ENCODE results near the gene METTL13.

Gene METTL13

DNA sequence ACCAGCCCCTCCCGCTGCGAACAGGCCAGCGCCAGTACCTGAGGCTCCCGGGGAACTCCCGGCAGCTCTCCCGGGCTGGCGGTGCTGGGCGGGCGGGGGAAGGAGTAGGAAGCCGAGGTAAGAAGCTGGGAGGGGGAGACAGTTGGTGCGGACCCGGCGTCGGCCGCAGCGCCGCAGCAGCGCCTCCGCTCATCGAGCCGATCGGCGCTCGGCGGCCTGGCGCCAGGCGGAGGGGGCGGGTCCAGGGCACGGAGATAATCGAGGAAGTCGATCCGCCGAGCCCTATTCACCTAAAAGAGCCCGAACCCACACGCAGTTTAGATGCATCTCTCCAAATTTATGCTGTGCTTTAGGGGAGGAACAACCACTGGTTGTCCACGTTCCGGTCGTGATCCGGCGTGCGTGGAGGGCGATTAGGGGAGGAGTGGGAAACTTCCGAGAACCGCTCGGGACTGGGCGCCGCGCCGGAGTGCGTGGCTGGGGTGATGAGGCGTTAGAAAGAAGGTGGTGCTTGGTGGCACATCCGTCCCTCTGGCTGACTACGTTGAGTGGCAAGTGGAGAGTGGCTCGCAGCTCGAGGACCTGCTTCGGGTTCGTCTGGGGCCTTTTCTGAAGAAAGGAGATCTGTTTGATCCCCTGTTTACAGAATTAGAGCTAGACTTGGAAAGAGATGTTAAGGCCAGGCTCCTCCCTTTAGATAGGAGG is 39.4 kb upstream of the METTL13 start, which contains the start of gene VAMP4:
Gene VAMP4 (minus strand): TSS at position 194 of the 705 bp plus-strand sequence. CDS start 3,651 bp downstream, outside the sequence.
- H3K4me3 ChIP-seq (ENCODE audit: low read length) = peak within 1 kb of the TSS; percentile 76
- peak; percentile 83 for DNase-seq (ENCODE audit: low read depth)
- TF ChIP-seq, protein P1, sequence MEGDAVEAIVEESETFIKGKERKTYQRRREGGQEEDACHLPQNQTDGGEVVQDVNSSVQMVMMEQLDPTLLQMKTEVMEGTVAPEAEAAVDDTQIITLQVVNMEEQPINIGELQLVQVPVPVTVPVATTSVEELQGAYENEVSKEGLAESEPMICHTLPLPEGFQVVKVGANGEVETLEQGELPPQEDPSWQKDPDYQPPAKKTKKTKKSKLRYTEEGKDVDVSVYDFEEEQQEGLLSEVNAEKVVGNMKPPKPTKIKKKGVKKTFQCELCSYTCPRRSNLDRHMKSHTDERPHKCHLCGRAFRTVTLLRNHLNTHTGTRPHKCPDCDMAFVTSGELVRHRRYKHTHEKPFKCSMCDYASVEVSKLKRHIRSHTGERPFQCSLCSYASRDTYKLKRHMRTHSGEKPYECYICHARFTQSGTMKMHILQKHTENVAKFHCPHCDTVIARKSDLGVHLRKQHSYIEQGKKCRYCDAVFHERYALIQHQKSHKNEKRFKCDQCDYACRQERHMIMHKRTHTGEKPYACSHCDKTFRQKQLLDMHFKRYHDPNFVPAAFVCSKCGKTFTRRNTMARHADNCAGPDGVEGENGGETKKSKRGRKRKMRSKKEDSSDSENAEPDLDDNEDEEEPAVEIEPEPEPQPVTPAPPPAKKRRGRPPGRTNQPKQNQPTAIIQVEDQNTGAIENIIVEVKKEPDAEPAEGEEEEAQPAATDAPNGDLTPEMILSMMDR (conservative IDR thresholded peaks at IDR 0.05; ENCODE audit: low read length) = no peak

DNA sequence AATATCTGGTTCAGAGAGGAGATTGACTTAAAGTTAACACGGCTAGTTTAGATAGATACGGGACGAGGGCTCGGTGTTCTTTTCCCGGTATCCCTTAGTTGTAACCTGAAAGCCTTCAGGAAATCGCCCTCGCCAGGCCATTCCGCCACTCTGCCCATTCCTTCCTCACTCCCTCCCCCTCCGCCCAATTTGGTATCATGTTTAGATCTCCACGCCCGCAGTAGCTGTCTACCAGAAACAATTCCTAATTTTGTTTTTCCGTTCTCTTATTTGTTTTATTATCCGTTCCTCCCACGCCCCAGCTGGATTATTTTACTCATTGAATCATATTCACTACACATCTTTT is 38.9 kb upstream of the METTL13 start:
- peak; percentile 43 for DNase-seq (ENCODE audit: low read depth)
- TF ChIP-seq, protein P1 (conservative IDR thresholded peaks at IDR 0.05; ENCODE audit: low read length) = no peak

DNA sequence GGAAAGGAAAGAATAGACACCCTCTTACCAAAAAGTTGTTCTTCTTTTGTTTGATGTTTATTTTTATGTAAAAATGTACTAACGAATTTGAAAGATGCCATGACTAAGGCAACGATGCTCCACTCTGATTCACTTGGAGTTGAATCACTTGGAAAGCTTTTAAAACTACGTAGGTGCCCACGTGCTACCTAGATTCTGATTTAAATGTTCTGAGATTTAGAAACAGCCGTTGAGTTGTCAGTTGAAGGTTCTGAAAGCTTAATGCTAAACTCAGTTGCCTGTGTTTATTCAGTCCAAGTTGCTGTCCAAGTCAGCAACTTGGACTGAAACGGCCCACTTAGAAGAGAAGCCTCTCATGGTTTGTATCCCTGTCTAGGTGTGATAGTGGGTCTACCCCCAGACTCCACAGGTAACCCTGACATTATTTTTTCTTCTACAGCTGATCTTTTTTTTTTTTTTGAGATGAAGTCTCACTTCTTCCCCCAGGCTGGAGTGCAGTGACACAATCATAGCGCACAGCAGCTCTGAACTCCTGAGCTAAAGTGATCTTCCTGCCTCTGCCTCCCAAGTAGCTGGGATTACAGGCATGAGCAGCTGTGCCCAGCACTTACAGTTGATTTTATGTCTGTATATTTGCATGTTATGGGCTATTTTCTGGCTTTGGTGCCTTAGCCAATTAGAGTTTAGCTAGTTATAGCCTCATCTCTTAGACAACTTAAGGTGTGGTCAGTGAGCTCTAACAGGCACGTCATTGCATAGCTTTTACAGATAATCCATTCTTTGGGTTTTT is 38.2 kb upstream of the METTL13 start:
- TF ChIP-seq, protein P1 (conservative IDR thresholded peaks at IDR 0.05; ENCODE audit: low read length) = no peak
- H3K4me3 ChIP-seq (ENCODE audit: low read length) = peak overlapping the region; percentile 76
- peak; percentile 79 for DNase-seq (ENCODE audit: low read depth)

More for the DNA sequence above, 38.9 kb upstream of the METTL13 start:
- peak overlapping the region; percentile 76 for H3K4me3 ChIP-seq (ENCODE audit: low read length)

DNA sequence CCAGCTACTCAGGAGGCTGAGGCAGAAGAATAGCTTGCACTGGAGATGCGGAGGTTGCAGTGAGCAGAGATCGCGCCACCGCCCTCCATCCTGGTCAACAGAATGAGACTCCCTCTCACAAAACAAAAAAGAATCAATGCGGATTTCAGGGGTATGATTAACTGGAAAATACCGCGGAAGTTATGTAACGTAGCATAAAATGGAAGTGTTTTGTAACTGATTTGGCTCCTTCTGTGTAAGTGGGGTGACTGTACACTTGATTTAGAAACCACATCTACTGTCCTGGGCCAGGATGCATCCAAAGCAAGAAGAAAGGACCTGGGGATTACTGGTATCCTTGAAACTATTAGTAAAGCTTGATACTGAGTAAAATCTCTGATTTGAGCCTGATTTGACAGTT is 36.5 kb upstream of the METTL13 start:
- TF ChIP-seq, protein P1 (conservative IDR thresholded peaks at IDR 0.05; ENCODE audit: low read length) = no peak
- no peak for DNase-seq (ENCODE audit: low read depth)

DNA sequence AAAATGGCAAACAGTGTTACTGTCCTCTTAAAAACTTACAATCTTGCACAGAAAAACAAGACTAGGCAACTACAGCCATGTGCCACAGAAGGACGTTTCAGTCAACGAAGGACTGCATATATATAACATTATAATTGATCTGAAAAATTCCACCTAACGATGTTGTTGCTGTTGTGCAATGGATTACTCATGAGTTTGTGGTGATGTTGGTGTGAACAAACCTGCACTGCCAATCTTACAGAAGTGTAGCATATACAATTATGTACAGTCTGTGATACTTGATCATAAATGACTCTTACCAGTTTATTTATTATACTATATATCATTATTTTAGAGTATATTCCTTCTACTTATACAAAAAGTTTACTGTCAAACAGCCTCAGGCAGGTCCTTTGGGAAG is 32.8 kb upstream of the METTL13 start:
- H3K4me3 ChIP-seq (ENCODE audit: low read length) = no peak overlapping the region
- TF ChIP-seq, protein P1 (conservative IDR thresholded peaks at IDR 0.05; ENCODE audit: low read length) = no peak
- no peak for DNase-seq (ENCODE audit: low read depth)

More for the DNA sequence above, 36.5 kb upstream of the METTL13 start:
- H3K4me3 ChIP-seq (ENCODE audit: low read length) = no peak overlapping the region

DNA sequence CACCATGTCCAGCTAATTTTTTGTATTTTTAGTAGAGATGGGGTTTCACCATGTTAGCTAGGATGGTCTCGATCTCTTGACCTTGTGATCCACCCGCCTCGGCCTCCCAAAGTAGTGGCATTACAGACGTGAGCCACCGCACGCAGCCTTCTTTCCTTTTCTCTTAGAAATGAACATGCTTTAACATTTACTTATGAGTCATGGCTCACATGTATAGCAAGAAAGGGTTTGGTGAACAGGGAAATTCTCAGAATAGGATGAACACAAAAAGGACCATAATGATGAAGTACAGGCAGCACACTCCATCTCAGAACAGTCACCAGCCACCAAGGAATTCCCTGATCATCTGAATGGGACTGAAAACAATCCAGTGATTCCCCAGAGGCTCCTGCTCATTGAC is 30.2 kb upstream of the METTL13 start:
- no peak for DNase-seq (ENCODE audit: low read depth)
- TF ChIP-seq, protein P1 (conservative IDR thresholded peaks at IDR 0.05; ENCODE audit: low read length) = no peak
- H3K4me3 ChIP-seq (ENCODE audit: low read length) = no peak overlapping the region

Measured in AG10803 (cell line).